Omental fat pad (tissue), 4 donors: ENCODE results near the gene NCBP3. TPM values are rescaled to one million over a fixed set of nuclear protein-coding genes. Genes with fewer than 3 reads are reported as not detected.
A peak's percentile ranks its signal among the peaks of the same experiment; 100 is the strongest.

ENCODE experiments used
- ATAC-seq: fragments of 150-250 bp; one replicate; pipeline ENCODE4 v1.9.1; 2016; ENCODE audit warnings: mild to moderate bottlenecking, moderate library complexity; ENCODE audit not compliant: low FRiP score
- DNase-seq: peaks from one replicate; pipeline ENCODE4 v3.0.0-alpha.2; 2019; ENCODE audit warnings: low spot score
- total RNA-seq, 4 donors: library from RNA; depleted of rRNA; stranded (reverse); fragments of >200 nt; gene quantifications; one replicate each; pipeline ENCODE4 v1.1.0, GENCODE V29; 2016
- TF ChIP-seq, protein P1 (sequence below), 3 donors: fragments of 450-650 bp; IDR thresholded peaks; one replicate each; pipeline ENCODE4 v1.5.1; 2016 to 2017; ENCODE audit warnings: antibody characterized with exemption in 3 of 3, mild to moderate bottlenecking in 3 of 3, moderate library complexity in 2 of 3

NCBP3 gene
- total RNA-seq: 10 to 100 TPM; 16.3 to 31.9 (median 23.9) TPM

DNA sequence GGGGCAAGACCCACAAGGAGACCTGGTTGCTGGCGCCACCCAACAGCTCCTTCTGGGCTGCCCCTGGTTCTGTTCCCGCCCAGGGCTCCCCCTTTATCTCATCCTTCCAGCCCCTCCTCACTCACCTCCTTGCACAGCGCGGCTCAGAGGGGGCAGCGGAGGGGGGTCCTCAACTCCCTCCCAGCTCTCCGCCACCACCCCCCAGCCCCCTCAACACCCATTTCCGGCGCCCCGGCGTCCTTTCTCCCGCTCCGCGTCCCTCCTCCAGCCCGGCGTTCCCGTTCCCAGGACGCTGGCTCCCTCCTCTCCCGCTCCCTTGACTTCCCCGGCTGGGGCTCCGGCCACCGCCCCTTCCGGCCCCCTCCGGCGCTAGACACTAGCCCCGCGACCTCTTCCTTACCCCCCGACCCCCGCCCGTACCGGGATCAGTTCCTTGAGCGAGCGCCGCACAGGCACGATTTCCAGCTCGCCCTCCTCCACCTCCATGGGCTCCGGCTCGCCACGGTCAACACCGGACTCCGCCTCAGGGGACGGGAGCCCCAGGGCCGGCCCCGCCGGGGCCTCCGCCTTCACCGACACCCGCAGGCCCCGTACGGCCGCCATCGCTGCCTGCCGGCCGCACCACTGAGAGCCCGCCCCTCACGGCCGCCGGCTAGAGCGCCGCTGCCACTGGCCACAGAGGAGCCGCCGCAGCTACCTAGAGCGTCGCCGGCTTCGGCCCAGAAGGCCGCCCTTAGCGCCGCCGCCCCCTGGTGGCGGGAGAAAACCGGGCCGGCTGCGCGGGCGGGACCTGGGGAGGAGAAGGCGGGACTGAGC lies at the start of gene NCBP3:
Gene NCBP3, minus strand, starts transcription at position 626 of the 816 bp plus-strand sequence. Its CDS starts 23 bp downstream, at position 603.
- TF ChIP-seq, protein P1, sequence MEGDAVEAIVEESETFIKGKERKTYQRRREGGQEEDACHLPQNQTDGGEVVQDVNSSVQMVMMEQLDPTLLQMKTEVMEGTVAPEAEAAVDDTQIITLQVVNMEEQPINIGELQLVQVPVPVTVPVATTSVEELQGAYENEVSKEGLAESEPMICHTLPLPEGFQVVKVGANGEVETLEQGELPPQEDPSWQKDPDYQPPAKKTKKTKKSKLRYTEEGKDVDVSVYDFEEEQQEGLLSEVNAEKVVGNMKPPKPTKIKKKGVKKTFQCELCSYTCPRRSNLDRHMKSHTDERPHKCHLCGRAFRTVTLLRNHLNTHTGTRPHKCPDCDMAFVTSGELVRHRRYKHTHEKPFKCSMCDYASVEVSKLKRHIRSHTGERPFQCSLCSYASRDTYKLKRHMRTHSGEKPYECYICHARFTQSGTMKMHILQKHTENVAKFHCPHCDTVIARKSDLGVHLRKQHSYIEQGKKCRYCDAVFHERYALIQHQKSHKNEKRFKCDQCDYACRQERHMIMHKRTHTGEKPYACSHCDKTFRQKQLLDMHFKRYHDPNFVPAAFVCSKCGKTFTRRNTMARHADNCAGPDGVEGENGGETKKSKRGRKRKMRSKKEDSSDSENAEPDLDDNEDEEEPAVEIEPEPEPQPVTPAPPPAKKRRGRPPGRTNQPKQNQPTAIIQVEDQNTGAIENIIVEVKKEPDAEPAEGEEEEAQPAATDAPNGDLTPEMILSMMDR (IDR thresholded peaks at IDR 0.05): peak in 2 of 3 donors; percentile 85 to 92
- peak; percentile 72 for DNase-seq

DNA sequence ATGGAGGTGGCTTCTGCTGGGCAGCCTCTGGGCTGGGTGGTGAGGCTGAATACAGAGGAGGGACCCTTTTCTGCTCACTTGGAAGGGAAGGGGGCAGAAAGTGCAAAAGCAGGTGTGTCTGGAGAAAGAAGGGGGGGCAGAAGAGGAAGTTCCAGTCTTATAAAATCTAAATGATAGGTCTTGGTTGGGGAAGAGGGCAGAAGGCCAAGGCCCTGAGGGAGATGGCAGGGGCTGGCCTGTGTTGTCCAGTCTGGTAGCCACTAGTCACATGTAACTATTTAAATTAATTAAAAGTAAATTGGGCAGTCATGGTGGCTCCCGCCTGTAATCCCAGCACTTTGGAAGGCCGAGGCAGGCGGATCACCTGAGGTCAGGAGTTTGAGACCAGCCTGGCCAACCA lies 49.3 kb upstream of the NCBP3 start:
- TF ChIP-seq, protein P1 (IDR thresholded peaks at IDR 0.05): no peak
- DNase-seq: no peak
- ATAC-seq: no peak

More for the DNA sequence above, at the start of gene NCBP3:
- ATAC-seq: peak; percentile 100

- no peak for ATAC-seq
- TF ChIP-seq, protein P1 (IDR thresholded peaks at IDR 0.05): no peak
- DNase-seq: no peak
Observed at GRCh38 chr17:3894911-3895343, 48.9 kb upstream of the NCBP3 start.

DNA sequence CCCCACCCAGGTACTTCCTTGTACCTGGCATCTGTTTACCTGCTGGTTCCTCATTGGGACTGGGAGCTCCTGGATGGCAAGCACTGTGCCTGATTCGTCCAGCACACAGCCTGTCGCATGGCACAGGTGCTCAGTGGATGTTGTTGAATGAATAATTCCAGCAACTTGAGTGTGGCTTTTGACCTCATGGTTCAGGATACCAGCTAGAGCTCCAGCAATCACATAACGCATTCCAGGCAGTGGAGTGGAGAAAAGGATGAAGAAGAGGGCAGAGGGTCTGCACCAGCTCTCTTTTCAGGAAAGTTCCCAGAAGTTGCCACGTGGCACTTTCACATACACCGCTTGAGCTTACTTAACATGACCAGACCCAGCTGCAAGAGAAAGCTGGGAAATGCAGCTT lies 48.1 kb upstream of the NCBP3 start:
- DNase-seq (no peak), ATAC-seq (no peak)
- TF ChIP-seq, protein P1 (IDR thresholded peaks at IDR 0.05): no peak

- TF ChIP-seq, protein P1 (IDR thresholded peaks at IDR 0.05): no peak
- ATAC-seq (no peak), DNase-seq (no peak)
Observed at GRCh38 chr17:3893720-3894116, 47.7 kb upstream of the NCBP3 start.

GRCh38 chr17:3893003-3893719 lies 47.1 kb upstream of the NCBP3 start, which contains the start of gene CAMKK1:
Gene CAMKK1 (minus strand): TSS chr17:3893053. CDS start chr17:3885687, 7,366 bp downstream.
- TF ChIP-seq, protein P1 (IDR thresholded peaks at IDR 0.05): no peak

More at GRCh38 chr17:3893003-3893719, 47.1 kb upstream of the NCBP3 start, which contains the start of gene CAMKK1:
- peak; percentile 46 for DNase-seq
- peak; percentile 74 for ATAC-seq
